Measurements from ENCODE around the gene NEK6. TPM values are rescaled to one million over a fixed set of nuclear protein-coding genes. Genes with fewer than 3 reads are reported as not detected.

The NEK6 gene
- total and polyA plus RNA-seq, 9 of the 15 experiments (the other 6 are each of a cell fraction or from before 2014, with no cell fraction given), result 3.1 to 19.0 (median 8.4) TPM

DNA sequence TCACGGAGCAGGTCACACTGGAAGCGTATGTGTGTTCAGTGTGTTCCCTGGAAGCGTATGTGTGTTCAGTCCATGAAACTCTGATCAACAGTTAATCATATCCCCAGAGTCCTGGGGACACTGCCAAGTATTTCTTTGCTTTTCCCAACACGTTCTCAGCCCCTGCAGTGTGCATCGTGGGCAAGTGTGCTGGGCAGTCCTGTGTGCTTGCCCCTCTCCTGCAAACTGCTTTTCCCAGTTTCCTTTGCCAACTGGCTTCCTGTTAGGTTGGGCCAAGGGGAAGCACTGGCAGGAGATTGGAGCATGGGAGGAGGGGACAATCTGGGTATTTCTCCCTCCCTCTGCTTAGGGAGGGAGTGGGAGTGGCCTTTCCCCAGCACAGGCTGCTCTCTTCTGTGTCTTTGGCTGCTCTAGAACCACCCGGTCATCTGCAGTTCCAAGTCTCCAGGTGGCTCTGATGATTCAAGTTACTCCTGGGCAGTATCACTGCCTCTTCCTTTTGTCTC lies 36.8 kb upstream of the NEK6 start:
- Histone ChIP-seq H4K20me1 (replicated peaks; ENCODE audit: control insufficient read depth, insufficient read depth, low read length) (0 out of 2 replicates have a peak, but pooled peaks cover 2% of the 10 kb centered on the region), H3K4me1 (replicated peaks in 1 of 2; ENCODE audit: control insufficient read depth in 2 of 2, insufficient read depth in 2 of 2, low read length in 2 of 2) (peaks cover 0 to 6% of the 10 kb centered on the region in 2 experiments; a peak in 3 of 5 replicates), H3K27ac (ENCODE audit: extremely low read depth, low read depth, low read length) (no peak overlapping the region), H3K4me2 (ENCODE audit: insufficient read depth, low read length) (no peak overlapping the region), H3K9me3 (replicated peaks; ENCODE audit: control insufficient read depth, insufficient read depth, low read depth, low read length) (no peaks in the 10 kb centered on the region; the same call in 1 of the 2 replicates), H3K36me3 (ENCODE audit: control insufficient read depth, insufficient read depth, low read length) (no peaks in the 10 kb centered on the region), H3K9me1 (ENCODE audit: control insufficient read depth, insufficient read depth, low read length) (no peaks in the 10 kb centered on the region), H3K4me3 (no peak overlapping the region), H2AFZ (ENCODE audit: low read depth, low read length) (no peak overlapping the region), H3K79me2 (ENCODE audit: control insufficient read depth, insufficient read depth, low read length) (no peaks in the 10 kb centered on the region), H3K9ac (ENCODE audit: insufficient read depth in 1 of 2, low read depth in 2 of 2, low read length in 2 of 2) (no peak overlapping the region), H3K27me3 (ENCODE audit: control insufficient read depth in 2 of 2, insufficient read depth in 2 of 2, low read length in 2 of 2) (peaks cover 11 to 48% of the 10 kb centered on the region in 2 experiments; a peak in 4 of 5 replicates)
- FAIRE-seq, result no peak
- BruUV-seq (replicated peaks), result no TSS peak
- in situ Hi-C loops (cut with MboI), result no loop called here
- 7% methylated on average over 6 of the region's 6 CpGs for WGBS (ENCODE audit: insufficient coverage, low coverage, missing lambda C conversion rate)
- TF ChIP-seq TEAD4 (IDR thresholded peaks at IDR 0.05; ENCODE audit: low read length) (no peak), TEAD4 (CRISPR knock-in tag; IDR thresholded peaks at IDR 0.05; ENCODE audit: borderline replicate concordance) (no peak), RAD21 (CRISPR knock-in tag; conservative IDR thresholded peaks at IDR 0.05 in 1 of 2, IDR thresholded peaks at IDR 0.05 in 1 of 2) (no peak)
- 0 out of 3 replicates have a peak, but pooled peaks have one; percentile 48 for ATAC-seq
- ChIA-PET POLR2A (interaction anchor here (0.6 kb wide), 1 partner anchor 46 kb away, joined by 3 read pairs; no protein-coding TSS in a partner anchor), CTCF (ENCODE audit: low intra/inter-chr PET ratio) (no interaction called here)
- intact Hi-C loops (cut with micrococcal nuclease), result no loop called here
- no peak for DNase-seq (ENCODE audit: extremely low read depth in 1 of 4, low spot score in 3 of 4)

- Histone ChIP-seq H3K4me1 (replicated peaks in 1 of 2; ENCODE audit: control insufficient read depth in 2 of 2, insufficient read depth in 2 of 2, low read length in 2 of 2) (peaks cover 0 to 2% of the 10 kb centered on the region in 2 experiments; a peak in 3 of 5 replicates), H3K27ac (ENCODE audit: extremely low read depth, low read depth, low read length) (no peak overlapping the region), H2AFZ (ENCODE audit: low read depth, low read length) (no peak overlapping the region), H4K20me1 (replicated peaks; ENCODE audit: control insufficient read depth, insufficient read depth, low read length) (0 out of 2 replicates have a peak, but pooled peaks cover 2% of the 10 kb centered on the region), H3K9me3 (replicated peaks; ENCODE audit: control insufficient read depth, insufficient read depth, low read depth, low read length) (no peaks in the 10 kb centered on the region; the same call in 1 of the 2 replicates), H3K4me2 (ENCODE audit: insufficient read depth, low read length) (no peak overlapping the region), H3K27me3 (ENCODE audit: control insufficient read depth in 2 of 2, insufficient read depth in 2 of 2, low read length in 2 of 2) (peaks cover 13 to 49% of the 10 kb centered on the region in 2 experiments; a peak in 4 of 5 replicates), H3K9me1 (ENCODE audit: control insufficient read depth, insufficient read depth, low read length) (no peaks in the 10 kb centered on the region), H3K36me3 (ENCODE audit: control insufficient read depth, insufficient read depth, low read length) (no peaks in the 10 kb centered on the region), H3K9ac (ENCODE audit: insufficient read depth in 1 of 2, low read depth in 2 of 2, low read length in 2 of 2) (no peak overlapping the region), H3K79me2 (ENCODE audit: control insufficient read depth, insufficient read depth, low read length) (no peaks in the 10 kb centered on the region), H3K4me3 (no peak overlapping the region)
- intact Hi-C loops (cut with micrococcal nuclease) (no loop called here), in situ Hi-C loops (cut with MboI) (no loop called here)
- ChIA-PET POLR2A (interaction anchor here (1.2 kb wide), 1 partner anchor 9 kb away, joined by 3 read pairs; no protein-coding TSS in a partner anchor), CTCF (ENCODE audit: low intra/inter-chr PET ratio) (no interaction called here)
- no peak for DNase-seq (ENCODE audit: extremely low read depth in 1 of 4, low spot score in 3 of 4)
- no peak for FAIRE-seq
- ATAC-seq, result no peak
- BruUV-seq (replicated peaks), result no TSS peak
- WGBS (ENCODE audit: insufficient coverage, low coverage, missing lambda C conversion rate), result 3% methylated on average over 3 of the region's 3 CpGs
- TF ChIP-seq, protein P1, sequence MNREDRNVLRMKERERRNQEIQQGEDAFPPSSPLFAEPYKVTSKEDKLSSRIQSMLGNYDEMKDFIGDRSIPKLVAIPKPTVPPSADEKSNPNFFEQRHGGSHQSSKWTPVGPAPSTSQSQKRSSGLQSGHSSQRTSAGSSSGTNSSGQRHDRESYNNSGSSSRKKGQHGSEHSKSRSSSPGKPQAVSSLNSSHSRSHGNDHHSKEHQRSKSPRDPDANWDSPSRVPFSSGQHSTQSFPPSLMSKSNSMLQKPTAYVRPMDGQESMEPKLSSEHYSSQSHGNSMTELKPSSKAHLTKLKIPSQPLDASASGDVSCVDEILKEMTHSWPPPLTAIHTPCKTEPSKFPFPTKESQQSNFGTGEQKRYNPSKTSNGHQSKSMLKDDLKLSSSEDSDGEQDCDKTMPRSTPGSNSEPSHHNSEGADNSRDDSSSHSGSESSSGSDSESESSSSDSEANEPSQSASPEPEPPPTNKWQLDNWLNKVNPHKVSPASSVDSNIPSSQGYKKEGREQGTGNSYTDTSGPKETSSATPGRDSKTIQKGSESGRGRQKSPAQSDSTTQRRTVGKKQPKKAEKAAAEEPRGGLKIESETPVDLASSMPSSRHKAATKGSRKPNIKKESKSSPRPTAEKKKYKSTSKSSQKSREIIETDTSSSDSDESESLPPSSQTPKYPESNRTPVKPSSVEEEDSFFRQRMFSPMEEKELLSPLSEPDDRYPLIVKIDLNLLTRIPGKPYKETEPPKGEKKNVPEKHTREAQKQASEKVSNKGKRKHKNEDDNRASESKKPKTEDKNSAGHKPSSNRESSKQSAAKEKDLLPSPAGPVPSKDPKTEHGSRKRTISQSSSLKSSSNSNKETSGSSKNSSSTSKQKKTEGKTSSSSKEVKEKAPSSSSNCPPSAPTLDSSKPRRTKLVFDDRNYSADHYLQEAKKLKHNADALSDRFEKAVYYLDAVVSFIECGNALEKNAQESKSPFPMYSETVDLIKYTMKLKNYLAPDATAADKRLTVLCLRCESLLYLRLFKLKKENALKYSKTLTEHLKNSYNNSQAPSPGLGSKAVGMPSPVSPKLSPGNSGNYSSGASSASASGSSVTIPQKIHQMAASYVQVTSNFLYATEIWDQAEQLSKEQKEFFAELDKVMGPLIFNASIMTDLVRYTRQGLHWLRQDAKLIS (CRISPR knock-in tag; IDR thresholded peaks at IDR 0.05), result no peak
- no peak for TF ChIP-seq ZNF76 (CRISPR knock-in tag; IDR thresholded peaks at IDR 0.05; ENCODE audit: borderline replicate concordance)
- TF ChIP-seq HEY1 (CRISPR knock-in tag; IDR thresholded peaks at IDR 0.05; ENCODE audit: borderline replicate concordance), result no peak
- TF ChIP-seq PCBP1 (IDR thresholded peaks at IDR 0.05; ENCODE audit: low read depth, low read length, poor library complexity, severe bottlenecking), result no peak
- no peak for TF ChIP-seq SPI1 (IDR thresholded peaks at IDR 0.05; ENCODE audit: borderline replicate concordance, low read depth, low read length)
Measured at GRCh38 chr9:124221676-124222075, 36.1 kb upstream of the NEK6 start.

All from K562 (cell line).